Activated T-cell treated with anti-CD3 and anti-CD28 coated beads, Interleukin-2, amount 50 U/mL, for 1 hour (primary cell): ENCODE results near the gene SRRT.
"Not testable (repeated sequence)": the region's sequence is repeated elsewhere in the genome, so short reads cannot be mapped to it uniquely, and the experiment has no call there.

ENCODE experiments used
- DNase-seq: peaks from one replicate; pipeline ENCODE4 v3.0.0-alpha.2; 2020

SRRT gene

GRCh38 chr7:100874577-100875355 lies at the start of gene SRRT:
TSS of gene SRRT (plus strand) at chr7:100875103. CDS start at chr7:100875591, 488 bp downstream.
- DNase-seq = peak; percentile 97

GRCh38 chr7:100825215-100825671 lies 49.7 kb upstream of the SRRT start:
- no peak for DNase-seq

GRCh38 chr7:100825751-100826513 lies 49.0 kb upstream of the SRRT start:
- no peak for DNase-seq

- DNase-seq = peak; percentile 27
These were observed 48.2 kb upstream of the SRRT start for GRCh38 chr7:100826514-100827329.

GRCh38 chr7:100827330-100828226 lies 47.3 kb upstream of the SRRT start, which contains the start of gene EPHB4:
TSS of gene EPHB4 (minus strand) at chr7:100827523. CDS start at chr7:100827030, 493 bp downstream.
- no peak for DNase-seq

GRCh38 chr7:100829150-100829716 lies 45.7 kb upstream of the SRRT start:
- no peak for DNase-seq

- no peak for DNase-seq
These were observed 44.5 kb upstream of the SRRT start for GRCh38 chr7:100830396-100830795.

GRCh38 chr7:100832281-100832633 lies 42.6 kb upstream of the SRRT start:
- no peak for DNase-seq

- no peak for DNase-seq
These were observed 38.7 kb upstream of the SRRT start for GRCh38 chr7:100835903-100836811.

GRCh38 chr7:100836812-100837098 lies 38.1 kb upstream of the SRRT start:
- DNase-seq = no peak

GRCh38 chr7:100837099-100837836 lies 37.6 kb upstream of the SRRT start:
- peak; percentile 79 for DNase-seq

- DNase-seq = no peak
These were observed 35.5 kb upstream of the SRRT start for GRCh38 chr7:100839361-100839760.

GRCh38 chr7:100840470-100841100 lies 34.3 kb upstream of the SRRT start:
- no peak for DNase-seq

- no peak for DNase-seq
These were observed 27.5 kb upstream of the SRRT start for GRCh38 chr7:100847360-100847759.

- DNase-seq = peak; percentile 87
These were observed 22.6 kb upstream of the SRRT start, which contains the start of gene SLC12A9 for GRCh38 chr7:100852048-100852872. TSS of gene SLC12A9 (plus strand) at chr7:100852713. CDS start at chr7:100854198, 1,485 bp downstream.

GRCh38 chr7:100854146-100854895 lies 20.6 kb upstream of the SRRT start:
- no peak for DNase-seq

- not testable (repeated sequence) for DNase-seq
These were observed 20.0 kb upstream of the SRRT start for GRCh38 chr7:100854899-100855298.

- DNase-seq = no peak
These were observed 19.4 kb upstream of the SRRT start for GRCh38 chr7:100855515-100855914.
